Pulmonary artery endothelial cell (primary cell): Measurements from ENCODE around the gene CEACAM7. TPM values are rescaled to one million over a fixed set of nuclear protein-coding genes. Genes with fewer than 3 reads are reported as not detected.
"Not testable (repeated sequence)": the region's sequence is repeated elsewhere in the genome, so short reads cannot be mapped to it uniquely, and the experiment has no call there.

ENCODE experiments used
- DNase-seq: peaks from one replicate; pipeline ENCODE4 v3.0.0-alpha.2; 2011; ENCODE audit warnings: low read depth, low spot score
- total RNA-seq: library from RNA; depleted of rRNA; stranded (reverse); fragments of >200 nt; gene quantifications from 2 replicates; pipeline ENCODE4 v1.2.3, GENCODE V29; 2014

CEACAM7 gene
- total RNA-seq = not detected in 2 replicates

DNA sequence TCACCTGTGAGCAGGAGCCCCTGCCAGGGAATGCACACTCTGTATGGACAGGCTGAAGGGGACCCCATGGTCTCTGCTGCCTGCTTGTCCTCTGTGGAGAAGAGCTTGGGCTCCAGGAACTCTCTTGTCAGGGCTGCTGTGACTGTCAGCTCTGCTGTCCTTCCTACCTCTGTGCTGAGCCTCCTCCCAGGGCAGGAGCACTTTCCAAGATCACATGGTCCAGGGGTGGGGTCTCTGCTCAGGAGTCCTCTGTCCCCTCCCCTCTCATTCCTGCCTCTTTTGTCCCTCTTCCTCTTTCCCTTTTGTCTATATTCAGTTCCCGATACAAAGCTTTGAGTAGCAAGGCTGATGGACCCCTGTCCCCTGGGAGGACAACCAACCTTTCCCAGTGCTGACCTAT, at the start of gene CEACAM7:
Gene CEACAM7 (minus strand): TSS at position 173 of the 400 bp plus-strand sequence. CDS start 105 bp downstream, at position 68.
- DNase-seq = no peak

DNA sequence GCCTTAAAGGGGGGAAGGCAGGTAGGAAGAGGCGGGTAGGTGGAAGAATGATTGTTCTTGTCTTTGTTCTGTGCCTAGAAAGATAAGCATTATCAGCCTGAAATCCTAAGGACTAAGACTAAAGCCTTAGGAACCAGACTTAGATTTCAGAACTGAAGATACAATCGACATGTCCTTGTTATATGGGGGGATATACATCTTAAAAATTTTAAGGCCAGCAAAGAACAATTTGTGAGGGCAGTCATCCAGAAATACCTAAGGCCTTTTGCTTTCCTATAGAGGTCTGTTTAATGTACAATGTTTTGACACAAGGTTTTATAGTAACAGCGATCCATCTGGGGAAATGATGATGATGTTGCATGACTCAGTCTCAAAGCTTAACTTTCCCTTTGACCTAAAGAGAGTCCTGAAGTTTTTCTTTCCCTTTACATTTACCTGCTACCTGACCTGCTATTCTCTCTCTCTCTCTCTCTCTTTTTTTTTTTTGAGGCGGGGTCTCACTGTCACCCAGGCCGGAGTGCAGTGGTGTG, 47.1 kb upstream of the CEACAM7 start:
- DNase-seq = no peak

- DNase-seq = no peak
Measured at GRCh38 chr19:41734585-41734984, 46.5 kb upstream of the CEACAM7 start.

DNA sequence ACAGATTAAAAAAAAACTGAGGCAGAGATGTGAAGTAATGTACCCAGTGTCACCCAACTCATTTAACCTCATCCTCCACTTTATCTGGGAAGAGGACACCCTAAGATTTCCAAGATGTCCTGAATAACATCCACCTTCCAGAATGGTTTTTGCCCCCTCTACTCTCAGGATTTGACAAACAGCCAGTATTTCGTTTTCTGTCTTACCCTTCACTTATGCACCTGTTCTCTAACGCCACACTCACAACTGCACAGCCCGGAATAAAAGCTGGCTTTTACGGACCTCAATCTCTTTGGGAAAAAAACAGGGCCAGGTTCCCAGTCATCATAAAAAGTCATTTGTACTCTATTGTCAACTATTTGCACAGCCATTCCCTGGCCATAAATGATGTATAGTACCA, 46.1 kb upstream of the CEACAM7 start:
- no peak for DNase-seq

DNA sequence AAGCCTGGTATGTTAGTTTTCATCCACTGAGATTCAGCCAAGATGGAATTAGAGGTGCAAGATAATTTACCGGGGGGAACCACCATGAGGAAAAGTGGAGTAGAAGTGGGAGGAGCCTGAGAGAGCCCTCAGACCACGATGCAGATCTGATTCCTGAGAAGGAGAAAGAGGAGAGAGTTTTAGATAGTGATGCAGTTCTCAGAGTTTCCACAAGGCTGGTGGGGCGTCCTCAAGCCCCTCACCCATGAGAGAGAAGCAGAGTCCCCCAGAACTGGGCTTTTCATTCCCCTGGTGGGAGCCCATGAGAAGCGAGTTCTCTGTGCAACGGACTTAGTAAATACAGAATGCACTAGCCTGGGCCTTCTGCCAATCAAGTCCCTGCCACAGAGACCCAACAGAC, 38.4 kb upstream of the CEACAM7 start:
- DNase-seq = no peak

- DNase-seq = no peak
Measured at GRCh38 chr19:41720103-41720502, 32.0 kb upstream of the CEACAM7 start.

- DNase-seq = no peak
Measured at GRCh38 chr19:41718761-41719160, 30.7 kb upstream of the CEACAM7 start.

DNA sequence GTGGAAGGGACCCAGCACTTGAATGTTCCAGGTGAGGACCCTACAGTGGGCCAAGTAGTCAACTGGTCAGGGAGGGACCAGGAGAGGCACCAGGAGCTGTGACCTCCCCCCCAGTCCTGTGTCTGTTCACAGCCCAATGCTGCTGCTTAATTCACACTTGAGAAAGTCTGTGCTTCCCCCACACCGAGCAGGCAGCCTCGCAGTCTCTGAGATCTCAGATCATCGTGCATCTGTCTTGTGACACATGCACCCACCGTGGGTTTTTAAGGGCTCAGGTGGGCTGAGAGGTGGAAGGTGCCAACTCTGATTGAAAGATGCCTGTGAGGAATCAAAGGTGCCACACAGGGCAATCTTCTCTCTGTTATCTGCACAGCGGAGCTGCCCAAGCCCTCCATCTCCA, 26.5 kb upstream of the CEACAM7 start:
- no peak for DNase-seq

GRCh38 chr19:41711376-41712261, 23.5 kb upstream of the CEACAM7 start:
- no peak for DNase-seq

DNA sequence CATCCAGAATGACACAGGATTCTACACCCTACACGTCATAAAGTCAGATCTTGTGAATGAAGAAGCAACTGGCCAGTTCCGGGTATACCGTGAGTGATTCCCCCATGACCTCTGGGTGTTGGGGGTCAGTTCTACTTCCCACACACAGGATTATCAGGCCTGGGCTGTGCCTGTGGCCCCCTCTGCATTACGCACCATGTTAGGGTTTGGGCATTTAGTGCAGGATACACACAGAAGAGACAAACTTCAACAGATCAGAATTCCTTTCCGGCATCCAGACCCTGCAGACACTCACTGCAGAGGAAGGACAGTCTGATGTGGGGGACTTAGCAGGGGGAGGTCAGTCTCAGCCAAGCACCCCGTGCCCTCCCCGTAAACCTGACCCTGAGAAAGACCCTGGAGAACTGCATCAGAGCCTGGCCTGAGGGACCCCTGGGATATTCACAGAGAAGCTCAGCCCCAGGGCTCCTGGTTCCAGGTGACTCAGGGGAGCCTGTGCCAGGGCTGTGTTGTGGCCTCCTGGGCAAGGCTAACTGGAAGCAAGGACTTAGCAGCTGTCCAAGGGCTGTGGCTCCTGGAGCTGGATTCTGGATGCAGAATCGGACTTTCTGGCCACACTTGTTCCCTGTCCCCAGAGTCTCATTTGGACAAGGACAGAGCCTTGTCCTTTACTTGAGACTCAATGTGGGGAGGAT, 22.0 kb upstream of the CEACAM7 start:
- no peak for DNase-seq

- not testable (repeated sequence) for DNase-seq
Measured at GRCh38 chr19:41709516-41709915, 21.4 kb upstream of the CEACAM7 start.

GRCh38 chr19:41708481-41708880, 20.4 kb upstream of the CEACAM7 start, which contains the start of gene CEACAM5:
TSS of gene CEACAM5 (plus strand) at chr19:41708626. CDS start at chr19:41708732, 106 bp downstream.
- no peak for DNase-seq

DNA sequence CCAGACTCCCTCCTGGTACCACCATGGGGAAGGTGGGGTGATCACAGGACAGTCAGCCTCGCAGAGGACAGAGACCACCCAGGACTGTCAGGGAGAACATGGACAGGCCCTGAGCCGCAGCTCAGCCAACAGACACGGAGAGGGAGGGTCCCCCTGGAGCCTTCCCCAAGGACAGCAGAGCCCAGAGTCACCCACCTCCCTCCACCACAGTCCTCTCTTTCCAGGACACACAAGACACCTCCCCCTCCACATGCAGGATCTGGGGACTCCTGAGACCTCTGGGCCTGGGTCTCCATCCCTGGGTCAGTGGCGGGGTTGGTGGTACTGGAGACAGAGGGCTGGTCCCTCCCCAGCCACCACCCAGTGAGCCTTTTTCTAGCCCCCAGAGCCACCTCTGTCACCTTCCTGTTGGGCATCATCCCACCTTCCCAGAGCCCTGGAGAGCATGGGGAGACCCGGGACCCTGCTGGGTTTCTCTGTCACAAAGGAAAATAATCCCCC, 19.9 kb upstream of the CEACAM7 start:
- DNase-seq = no peak

GRCh38 chr19:41707502-41707812, 19.4 kb upstream of the CEACAM7 start:
- no peak for DNase-seq

GRCh38 chr19:41706741-41707501, 18.9 kb upstream of the CEACAM7 start:
- DNase-seq = no peak

- DNase-seq = no peak
Measured at GRCh38 chr19:41705393-41706174, 17.5 kb upstream of the CEACAM7 start.

DNA sequence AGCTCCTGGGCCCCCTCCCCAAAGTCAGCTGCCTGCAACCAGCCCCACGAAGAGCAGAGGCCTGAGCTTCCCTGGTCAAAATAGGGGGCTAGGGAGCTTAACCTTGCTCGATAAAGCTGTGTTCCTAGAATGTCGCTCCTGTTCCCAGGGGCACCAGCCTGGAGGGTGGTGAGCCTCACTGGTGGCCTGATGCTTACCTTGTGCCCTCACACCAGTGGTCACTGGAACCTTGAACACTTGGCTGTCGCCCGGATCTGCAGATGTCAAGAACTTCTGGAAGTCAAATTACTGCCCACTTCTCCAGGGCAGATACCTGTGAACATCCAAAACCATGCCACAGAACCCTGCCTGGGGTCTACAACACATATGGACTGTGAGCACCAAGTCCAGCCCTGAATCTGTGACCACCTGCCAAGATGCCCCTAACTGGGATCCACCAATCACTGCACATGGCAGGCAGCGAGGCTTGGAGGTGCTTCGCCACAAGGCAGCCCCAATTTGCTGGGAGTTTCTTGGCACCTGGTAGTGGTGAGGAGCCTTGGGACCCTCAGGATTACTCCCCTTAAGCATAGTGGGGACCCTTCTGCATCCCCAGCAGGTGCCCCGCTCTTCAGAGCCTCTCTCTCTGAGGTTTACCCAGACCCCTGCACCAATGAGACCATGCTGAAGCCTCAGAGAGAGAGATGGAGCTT, 15.7 kb upstream of the CEACAM7 start:
- no peak for DNase-seq

DNA sequence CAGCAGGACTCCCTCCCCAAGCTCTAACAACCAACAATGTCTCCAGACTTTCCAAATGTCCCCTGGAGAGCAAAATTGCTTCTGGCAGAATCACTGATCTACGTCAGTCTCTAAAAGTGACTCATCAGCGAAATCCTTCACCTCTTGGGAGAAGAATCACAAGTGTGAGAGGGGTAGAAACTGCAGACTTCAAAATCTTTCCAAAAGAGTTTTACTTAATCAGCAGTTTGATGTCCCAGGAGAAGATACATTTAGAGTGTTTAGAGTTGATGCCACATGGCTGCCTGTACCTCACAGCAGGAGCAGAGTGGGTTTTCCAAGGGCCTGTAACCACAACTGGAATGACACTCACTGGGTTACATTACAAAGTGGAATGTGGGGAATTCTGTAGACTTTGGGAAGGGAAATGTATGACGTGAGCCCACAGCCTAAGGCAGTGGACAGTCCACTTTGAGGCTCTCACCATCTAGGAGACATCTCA, 14.1 kb upstream of the CEACAM7 start:
- no peak for DNase-seq

DNA sequence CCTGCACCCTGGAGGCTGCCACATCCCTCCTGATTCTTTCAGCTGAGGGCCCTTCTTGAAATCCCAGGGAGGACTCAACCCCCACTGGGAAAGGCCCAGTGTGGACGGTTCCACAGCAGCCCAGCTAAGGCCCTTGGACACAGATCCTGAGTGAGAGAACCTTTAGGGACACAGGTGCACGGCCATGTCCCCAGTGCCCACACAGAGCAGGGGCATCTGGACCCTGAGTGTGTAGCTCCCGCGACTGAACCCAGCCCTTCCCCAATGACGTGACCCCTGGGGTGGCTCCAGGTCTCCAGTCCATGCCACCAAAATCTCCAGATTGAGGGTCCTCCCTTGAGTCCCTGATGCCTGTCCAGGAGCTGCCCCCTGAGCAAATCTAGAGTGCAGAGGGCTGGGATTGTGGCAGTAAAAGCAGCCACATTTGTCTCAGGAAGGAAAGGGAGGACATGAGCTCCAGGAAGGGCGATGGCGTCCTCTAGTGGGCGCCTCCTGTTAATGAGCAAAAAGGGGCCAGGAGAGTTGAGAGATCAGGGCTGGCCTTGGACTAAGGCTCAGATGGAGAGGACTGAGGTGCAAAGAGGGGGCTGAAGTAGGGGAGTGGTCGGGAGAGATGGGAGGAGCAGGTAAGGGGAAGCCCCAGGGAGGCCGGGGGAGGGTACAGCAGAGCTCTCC, 13.5 kb upstream of the CEACAM7 start:
- DNase-seq = no peak
